GM21723 (cell line): ENCODE data around the gene KNDC1.

ENCODE experiments used
- ATAC-seq: cut with Tn5 transposase; IDR thresholded peaks from one replicate; pipeline ENCODE4 v1.9.1; 2021; ENCODE audit warnings: mild to moderate bottlenecking, moderate library complexity; ENCODE audit not compliant: unreplicated experiment

The KNDC1 gene

DNA sequence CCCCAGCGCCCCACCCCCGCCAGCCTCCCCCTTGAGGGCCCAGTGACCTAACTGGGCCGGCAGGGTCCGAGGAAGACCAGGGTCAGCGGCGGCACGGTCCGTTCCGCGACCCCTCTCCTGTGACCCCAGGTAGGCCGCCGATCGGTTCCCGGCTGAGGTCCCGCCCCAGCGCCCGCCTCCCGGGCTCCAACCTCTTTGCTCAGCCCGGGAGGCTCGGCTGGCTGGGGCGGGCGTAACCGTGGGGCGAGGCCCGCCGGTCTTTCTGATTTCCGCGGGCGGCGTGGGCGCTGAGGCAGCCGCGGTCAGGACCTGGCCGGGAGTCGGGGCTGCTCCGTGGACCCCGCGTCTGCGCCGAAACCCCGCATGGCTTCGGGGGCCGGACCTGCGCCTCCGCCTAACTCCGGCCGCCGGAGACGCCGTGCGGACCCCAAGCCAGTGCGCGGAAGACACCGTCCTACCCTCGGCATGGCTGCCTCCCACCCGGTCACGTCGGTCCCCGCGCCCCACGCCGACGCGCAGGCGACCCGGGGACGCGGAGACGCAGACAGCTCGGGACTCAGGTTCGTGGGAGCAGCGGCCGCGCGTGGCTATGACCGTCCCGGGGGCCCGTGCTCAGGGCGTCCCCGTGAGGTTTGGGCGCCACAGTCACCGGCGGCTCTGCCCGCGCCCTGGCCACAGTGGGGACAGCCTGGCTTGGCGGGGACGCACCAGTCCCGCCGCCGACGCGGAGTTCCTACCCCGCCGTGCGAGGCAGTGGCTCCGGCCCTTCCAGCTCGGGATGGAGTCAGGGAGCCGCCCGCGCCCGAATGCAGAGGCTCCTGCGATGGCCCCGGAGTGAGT, 76.6 kb downstream of the KNDC1 start:
- ATAC-seq: no peak

DNA sequence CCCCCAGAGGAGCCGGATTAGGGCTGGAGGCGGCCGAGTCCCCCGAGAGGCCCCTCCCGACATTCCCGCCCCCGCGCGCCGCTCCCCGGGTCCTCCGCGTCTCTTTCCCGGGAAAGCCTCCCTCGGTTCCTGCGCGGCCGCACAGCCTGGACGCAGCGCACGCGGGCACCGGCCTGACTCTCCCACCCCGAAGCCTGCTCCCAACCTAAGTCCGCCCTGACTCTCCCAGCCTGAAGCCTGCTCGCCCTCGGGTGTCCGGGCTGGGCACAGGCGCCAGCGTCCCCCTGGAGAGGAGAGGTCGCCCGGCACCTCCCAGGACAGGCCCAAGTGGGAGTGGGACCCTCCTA, 77.2 kb downstream of the KNDC1 start:
- no peak for ATAC-seq

DNA sequence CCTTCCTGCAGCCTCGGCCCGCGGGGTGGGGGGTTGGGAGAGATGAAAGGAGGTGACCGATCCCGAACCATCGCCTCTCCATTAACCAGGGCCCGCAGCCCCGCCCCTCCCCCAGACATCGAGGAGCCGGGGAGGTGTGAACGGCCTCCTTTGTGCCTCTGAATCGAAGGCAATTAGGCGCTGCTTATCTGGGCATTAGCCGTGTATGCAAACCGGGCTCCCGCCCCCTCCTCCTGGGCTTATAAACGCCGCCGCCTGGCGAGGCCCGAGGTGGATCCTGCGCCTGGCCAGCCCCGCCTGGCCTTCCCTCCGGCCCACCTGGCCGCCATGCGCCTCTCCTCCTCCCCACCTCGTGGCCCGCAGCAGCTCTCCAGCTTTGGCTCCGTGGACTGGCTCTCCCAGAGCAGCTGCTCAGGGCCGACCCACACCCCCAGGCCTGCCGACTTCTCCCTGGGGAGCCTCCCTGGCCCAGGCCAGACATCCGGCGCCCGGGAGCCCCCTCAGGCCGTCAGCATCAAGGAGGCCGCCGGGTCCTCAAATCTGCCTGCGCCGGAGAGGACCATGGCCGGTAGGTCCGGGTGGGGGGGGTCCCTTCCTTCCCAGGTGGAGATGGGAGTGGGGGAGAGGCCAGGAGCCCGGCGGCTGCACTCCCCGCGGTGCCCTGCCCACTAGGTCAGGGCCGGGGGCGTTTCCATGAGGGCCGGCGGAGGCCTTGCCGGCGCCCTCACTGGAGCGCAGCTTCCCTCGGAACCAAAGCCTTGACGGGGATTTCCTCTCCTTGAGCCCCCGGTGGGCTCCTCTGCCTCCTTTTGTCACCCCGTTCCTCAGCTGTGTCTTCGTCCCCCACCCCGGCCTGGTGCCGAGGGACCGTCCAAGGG, 77.8 kb downstream of the KNDC1 start, which contains the start of gene VENTX:
TSS of gene VENTX (plus strand) at position 268 of the 878 bp plus-strand sequence. CDS start at position 328, 60 bp downstream.
- no peak for ATAC-seq

DNA sequence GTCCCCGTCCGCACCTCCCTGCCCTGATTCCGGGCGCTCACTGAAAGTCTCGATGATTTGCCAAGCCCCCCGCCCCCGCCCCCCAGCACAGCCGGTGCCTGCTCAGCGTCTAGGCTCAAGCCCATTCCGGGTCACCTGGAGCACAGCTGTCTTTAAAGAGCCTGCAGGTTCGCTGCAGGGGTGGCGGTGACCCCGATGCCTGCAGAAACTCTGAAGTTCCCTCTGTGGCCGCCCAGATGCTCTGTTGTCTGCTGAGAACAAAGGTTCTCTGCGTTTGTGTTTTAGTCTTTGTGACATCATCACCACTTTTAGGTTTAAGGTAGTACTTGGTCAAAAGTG, 78.4 kb downstream of the KNDC1 start:
- no peak for ATAC-seq

DNA sequence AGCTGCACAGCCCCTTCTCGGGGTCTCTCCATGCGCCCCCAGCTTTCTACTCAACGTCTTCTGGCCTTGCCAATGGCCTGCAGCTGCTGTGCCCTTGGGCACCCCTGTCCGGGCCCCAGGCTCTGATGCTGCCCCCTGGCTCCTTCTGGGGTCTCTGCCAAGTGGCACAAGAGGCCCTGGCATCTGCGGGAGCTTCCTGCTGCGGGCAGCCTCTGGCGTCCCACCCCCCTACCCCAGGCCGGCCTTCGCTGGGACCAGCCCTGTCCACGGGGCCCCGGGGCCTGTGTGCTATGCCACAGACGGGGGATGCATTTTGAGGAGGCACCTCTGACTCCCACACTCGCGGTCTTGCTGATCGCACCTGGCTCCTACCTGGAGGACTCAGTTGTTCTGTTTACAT, 80.0 kb downstream of the KNDC1 start:
- no peak for ATAC-seq

DNA sequence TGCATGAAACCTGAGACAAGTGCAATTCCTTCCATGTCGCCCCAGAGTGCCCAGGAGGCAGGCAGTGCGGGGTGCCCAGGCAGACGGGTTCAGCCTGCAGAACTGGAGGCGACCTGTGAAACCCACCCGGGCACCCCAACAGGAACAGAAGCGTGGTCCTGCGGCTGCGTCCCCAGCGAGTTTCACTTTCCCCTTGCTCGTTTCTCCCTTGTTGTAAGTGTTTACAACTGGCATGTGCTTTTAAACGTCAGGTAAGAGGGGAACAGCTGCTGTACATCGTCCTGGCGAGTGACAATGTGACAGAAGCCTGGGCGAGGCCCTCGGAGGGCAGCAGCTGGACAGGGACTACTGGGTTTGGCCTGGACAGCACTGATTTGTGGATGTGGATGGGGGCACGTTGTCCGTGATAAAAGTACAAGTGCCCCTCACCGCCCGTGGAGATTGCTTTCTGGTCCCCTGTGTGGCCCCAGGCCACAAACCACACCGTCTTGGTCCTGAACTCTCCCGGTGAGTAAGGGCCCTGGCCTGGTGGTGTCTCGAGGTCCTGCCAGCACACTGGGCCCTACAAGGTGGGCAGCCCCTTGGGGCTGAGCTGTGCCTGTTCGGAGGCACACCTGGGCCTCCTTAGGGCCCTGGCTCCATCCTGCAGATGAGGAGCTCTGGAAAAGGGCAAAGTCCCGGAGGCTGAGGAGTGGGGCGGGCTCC, 81.6 kb downstream of the KNDC1 start:
- peak; percentile 58 for ATAC-seq

DNA sequence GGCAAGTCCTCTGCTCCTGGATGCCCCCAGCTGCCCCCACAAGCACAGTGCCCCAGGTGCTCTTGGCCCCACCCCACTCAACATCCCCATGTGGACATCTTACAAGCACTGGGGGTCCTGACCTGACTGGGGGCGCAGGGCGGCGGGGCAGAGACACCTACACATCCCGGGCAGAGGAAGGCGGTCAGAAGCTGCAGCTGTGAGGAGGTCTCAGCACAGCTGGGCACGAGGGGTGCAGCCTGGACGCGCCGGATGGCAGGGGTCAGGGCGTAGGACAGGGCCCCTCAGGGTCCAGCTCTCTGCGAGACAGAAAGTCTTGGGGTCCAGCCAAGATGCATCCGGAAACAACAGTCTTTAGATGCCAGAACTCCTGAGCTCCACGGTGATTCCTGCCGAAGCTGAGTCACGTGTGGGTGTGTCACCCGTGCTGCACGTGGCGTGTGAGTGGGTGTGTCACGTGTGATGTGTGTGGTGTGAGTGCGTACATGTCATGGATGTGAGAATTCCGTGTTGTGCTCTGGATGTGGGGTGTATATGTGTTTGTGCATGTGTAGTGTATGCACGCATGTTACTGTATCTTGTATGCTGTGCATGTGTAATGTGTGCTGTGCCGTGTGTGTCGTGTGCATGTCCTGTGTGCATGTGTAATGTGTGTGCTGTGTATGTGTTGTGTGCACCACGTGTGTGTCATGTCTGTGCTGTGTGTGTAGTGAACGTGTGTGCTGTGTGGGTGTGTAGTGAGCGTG, 82.8 kb downstream of the KNDC1 start:
- no peak for ATAC-seq

DNA sequence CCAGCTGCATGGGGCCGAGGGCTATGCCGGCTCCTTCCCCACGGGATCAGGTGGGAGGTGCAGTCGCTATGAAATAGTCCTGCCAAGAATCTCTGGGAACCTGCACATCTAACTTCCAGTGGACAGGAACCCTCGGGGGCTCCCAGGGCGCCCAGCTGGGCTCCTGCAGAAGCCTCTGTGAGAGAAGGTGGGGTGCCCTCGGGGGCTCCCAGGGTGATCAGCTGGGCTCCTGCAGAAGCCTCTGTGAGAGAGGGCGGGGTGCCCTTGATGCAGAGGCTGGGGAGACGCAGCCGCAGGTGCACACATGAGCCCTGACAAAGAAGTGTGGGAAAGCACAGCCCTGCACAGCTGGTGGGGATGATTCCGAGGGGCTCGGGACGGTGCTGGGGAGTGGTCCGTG, 83.6 kb downstream of the KNDC1 start:
- ATAC-seq: no peak

DNA sequence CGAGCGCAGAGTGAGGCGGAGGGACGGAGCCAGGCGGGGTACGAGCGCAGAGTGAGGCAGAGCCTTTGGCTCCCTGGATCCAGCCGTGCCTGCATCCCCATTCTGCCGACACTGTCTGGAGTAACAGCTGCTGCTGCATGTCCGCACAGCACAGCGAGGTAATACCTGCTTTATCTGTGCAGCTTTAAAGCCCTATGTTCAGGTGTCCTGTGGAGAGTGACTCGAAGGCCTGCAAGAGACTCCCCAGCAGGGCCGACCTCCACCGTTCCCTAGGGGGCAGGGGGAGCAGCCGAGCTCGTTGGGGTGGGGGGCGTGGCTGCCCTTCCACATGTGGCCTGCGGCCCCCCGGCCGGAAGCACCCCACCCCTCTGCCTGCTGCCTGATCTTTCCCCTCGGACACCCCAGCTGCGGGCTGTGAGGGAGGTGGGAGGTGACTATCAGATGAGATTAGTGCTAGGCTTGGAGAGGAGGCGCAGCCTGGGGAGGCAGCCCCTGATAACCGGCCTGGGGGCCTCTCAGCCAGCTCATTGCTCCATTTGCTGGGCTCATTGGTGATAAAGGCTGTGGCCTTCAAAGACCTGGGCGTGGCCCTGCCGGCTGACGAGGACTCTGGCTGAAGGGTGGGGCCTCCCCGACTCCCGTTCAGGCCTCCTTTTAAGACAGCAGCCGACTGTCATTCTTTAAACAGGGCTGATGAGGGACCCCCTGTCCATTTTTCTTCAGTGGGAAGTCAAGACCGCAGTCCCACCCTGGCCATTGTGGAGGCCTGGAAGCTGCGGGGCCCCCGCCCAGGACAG, 85.6 kb downstream of the KNDC1 start:
- no peak for ATAC-seq

DNA sequence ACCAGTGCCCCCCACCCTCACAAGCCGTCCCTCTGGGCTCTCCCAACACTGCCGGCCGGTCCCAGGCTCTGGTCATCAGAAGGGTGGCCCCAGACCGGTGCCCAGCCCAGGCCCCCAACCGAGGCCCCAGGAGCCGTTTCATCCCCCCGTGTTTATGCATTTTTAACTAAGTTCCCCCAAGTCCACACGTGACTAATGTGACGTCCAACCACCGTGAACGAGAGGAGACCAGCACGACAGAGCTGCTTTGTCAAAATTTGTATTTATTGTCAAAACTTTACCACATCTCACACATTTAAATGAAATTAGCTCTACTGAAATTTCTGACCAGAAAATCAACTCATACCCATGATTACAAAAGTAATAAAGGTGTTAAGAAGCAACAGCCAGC, 86.2 kb downstream of the KNDC1 start:
- ATAC-seq: no peak

DNA sequence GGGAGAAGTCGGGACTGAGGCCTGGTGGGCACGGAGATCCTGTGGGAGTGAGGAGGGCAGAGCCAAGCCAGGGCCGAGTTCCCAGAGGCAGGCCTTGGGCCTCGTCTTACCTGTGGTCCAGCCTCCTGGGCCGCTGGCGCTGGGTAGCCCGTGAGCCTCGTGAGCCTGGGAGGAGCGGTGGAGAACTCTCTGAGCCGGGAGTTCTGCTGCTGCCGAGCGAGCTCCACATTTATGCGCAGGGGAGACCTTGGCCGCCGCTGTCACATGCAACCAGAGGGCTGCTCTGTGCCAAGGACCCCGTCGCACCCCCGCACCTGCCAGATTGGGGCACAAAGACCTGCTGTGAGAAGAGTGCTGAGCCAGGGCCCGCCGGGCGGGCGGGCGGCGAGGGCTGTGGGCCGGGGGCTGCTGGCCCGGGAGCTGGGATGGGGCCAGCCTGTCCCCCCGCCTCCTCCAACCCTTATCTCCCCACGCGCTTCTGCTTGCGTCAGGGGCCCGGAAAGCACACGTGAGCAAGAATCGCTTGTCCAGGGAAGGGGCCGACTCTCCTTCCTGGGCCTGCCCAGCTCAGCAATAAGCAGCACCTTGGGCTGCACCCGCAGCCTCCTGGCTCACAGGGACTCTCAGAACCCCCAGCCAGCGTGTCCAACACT, 87.8 kb downstream of the KNDC1 start:
- ATAC-seq: no peak

DNA sequence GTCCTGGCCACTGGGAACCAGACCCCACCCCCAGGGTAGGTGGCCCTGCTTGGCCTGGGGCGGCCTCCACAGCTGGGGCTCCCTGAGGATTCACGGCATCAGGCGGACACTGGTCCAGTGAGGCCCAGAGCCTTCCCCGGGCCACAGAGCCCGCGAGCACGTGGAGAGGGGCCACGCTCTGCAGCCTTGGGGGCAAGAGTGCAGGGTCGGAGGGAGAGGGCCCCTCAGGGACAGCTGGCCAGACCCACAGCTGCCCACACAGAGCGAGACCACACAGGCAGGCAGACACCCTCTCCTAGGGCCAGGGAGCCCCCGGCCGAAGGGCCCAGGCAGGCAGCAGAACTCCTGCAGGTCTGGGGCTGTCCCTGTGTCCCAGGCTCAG, 88.3 kb downstream of the KNDC1 start:
- no peak for ATAC-seq

DNA sequence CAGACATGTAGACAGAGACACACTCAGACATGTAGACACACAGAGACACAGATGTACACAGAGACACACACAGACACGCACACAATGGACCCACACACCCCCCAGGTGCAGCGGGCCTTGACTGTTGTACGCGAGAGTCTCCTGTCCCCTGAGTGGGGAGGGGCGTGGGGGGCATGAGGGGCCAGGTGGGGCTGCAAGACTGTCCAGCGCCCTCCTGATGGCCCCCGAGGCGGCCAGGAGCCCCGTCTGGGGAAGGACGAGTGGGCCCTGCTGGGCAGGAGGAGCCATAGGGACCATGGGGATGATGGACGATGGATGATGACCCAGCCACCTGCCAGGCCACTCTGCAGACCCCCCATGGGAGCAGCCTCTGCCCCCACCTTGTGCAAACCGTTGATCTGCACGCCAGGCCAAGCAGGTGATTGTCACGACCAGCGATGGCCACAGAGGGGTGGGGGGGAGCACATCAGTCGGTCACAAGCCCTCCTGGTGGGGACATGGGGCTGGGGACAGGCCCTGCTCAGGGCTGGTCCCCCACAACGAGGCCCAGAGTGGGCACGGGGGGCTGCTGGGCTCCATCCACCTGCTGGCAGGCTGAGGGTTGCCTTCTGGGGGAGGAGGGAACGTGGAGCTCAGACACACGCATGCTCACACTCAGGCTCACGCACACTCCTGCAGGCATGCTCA, 89.2 kb downstream of the KNDC1 start:
- ATAC-seq: no peak

DNA sequence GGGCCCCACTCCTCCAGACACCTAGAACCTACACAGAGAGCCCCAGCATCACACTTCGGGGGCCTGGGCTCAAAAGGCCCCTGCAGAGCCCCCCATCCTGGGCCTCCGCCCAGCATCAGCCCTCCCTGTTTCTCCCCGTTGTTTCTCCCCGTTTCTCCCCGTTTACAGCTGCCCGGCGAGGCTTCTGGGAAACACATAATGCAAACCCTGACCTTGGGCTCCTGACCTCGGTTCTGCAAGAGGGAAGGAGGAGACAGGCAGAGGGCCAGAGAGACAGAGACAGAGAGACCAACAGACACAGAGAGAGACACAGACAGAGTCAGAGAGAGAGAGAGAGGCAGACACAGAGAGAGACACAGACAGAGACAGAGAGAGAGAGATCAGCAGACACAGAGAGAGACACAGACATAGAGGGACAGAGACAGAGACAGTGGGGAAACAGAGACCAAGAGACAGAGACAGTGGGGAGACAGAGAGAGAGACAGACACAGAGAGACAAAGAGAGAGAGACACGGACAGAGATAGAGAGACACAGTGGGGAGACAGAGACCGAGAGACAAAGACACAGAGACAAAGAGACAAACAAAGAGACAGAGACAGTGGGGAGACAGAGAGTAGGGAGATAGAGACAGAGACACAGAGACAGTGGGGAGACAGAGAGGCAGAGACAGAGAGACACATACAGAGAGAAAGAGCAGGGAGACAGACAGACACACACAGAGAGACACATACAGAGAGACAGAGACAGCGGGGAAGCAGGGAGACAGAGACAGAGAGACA, 90.1 kb downstream of the KNDC1 start:
- no peak for ATAC-seq

DNA sequence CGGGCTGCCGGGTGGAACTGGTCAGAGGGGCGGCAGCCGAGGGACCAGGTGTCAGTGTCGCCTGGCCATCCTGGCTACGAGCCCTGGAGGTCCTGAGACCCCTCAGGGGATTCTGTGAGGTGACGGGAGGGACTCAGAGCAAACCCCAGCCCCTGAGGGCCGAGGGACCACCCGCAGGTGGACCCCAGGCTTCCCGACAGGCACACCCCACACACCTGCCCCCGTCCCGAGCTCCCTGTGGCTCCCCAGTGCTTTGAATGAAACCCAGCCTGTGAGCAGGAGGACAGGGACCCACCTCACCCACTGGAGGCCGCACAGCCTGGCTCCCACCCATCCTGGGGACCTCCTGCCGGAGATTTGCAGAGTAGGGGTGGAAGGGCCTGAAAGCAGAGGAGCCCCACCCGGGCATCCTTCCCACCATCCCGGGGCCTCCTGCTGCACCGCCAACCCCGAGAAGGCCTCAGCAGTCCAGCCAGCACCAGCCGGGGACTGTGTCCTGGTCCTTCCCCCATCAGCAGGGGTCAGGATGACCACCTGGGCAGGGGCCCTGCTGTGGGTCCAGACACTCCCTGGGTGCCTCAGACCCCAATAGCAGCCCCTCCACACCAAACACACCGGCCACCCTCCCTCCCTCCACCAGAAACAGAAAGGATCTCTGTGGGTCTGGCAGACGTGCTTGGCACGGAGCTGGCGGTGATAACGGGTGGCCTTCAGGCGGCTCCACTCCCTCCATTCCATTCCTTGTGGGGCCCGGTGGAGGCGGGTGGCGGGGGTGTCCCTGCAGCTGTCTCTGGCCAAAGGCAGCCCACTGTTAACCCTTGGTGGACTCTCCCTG, 91.6 kb downstream of the KNDC1 start:
- ATAC-seq: no peak

DNA sequence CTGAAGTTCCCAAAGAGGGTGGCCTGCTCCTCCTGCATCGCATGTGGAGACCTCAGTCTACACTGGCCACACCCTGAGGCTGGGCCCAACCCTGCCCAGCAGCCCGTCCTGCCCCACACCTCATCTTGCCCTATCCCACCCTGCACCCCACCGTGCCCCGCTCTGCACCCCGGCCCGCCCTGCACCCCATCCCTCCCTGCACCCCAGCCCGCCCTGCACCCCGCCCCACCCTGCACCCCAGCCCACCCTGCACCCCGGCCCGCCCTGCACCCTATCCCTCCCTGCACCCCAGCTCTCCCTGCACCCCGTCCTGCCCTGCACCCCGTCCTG, 92.2 kb downstream of the KNDC1 start:
- ATAC-seq: no peak

DNA sequence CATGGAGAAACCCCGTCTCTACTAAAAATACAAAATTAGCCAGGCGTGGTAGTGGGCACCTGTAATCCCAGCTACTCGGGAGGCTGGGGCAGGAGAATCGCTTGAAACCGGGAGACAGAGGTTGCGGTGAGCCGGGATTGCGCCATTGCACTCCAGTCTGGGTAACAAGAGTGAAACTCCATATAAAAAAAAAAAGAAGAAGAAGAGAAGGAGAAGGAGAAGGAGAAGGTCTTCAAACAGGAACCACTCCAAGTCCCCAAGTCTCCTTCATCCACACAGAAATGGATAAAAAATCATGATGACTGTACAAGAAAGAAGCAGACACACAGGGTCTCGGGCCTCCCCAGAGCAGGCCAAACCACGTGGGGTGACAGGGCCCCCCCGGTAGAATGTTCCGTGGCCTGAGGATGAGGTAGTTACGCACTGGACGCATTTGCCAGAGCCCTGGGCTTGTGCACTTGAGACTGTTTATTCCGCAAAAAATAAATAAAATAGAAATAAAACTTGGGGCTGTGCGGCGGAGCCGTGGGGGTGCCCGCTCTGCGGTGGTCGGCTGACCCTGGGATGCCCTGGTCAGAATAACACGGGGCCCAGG, 93.4 kb downstream of the KNDC1 start:
- no peak for ATAC-seq
